ENCODE data around the gene MRPL51.

The MRPL51 gene

DNA sequence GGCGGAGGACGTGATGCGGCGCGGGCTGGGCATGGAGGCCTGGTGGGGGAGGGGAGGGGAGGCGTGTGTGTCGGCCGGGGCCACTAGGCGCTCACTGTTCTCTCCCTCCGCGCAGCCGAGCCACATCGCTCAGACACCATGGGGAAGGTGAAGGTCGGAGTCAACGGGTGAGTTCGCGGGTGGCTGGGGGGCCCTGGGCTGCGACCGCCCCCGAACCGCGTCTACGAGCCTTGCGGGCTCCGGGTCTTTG, 41.6 kb upstream of the MRPL51 start:
- H3K4me3 ChIP-seq (ENCODE audit: low read length): peak overlapping the region; percentile 94
- DNase-seq (ENCODE audit: low read depth): no peak
- TF ChIP-seq CTCF (conservative IDR thresholded peaks at IDR 0.05; ENCODE audit: low read length): no peak

GRCh38 chr12:6533923-6534694, 41.0 kb upstream of the MRPL51 start, which contains the start of gene GAPDH:
TSS of gene GAPDH (plus strand) at chr12:6534517. CDS start at chr12:6534833, 316 bp downstream.
- peak; percentile 98 for DNase-seq (ENCODE audit: low read depth)
- no peak for TF ChIP-seq CTCF (conservative IDR thresholded peaks at IDR 0.05; ENCODE audit: low read length)
- peak within 1 kb of the TSS; percentile 94 for H3K4me3 ChIP-seq (ENCODE audit: low read length)

GRCh38 chr12:6533653-6533922, 40.5 kb upstream of the MRPL51 start:
- no peak for TF ChIP-seq CTCF (conservative IDR thresholded peaks at IDR 0.05; ENCODE audit: low read length)
- no peak for DNase-seq (ENCODE audit: low read depth)
- peak overlapping the region; percentile 94 for H3K4me3 ChIP-seq (ENCODE audit: low read length)

DNA sequence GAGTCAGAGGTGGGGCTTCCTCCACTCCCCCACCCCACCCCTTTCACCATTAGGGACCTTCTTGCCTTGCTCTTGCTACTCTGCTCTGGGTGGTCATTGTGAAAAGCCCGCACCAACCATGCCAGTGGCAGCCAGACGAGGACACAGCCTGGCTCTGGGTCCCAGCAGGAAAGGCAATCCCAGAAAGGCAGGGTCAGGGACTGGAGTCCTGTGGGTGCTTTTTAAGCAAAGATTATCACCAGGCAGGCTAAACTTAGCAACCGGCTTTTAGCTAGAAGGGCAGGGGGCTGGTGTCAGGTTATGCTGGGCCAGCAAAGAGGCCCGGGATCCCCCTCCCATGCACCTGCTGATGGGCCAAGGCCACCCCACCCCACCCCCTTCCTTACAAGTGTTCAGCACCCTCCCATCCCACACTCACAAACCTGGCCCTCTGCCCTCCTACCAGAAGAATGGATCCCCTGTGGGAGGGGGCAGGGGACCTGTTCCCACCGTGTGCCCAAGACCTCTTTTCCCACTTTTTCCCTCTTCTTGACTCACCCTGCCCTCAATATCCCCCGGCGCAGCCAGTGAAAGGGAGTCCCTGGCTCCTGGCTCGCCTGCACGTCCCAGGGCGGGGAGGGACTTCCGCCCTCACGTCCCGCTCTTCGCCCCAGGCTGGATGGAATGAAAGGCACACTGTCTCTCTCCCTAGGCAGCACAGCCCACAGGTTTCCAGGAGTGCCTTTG, 40.0 kb upstream of the MRPL51 start:
- peak; percentile 75 for DNase-seq (ENCODE audit: low read depth)
- peak overlapping the region; percentile 94 for H3K4me3 ChIP-seq (ENCODE audit: low read length)
- no peak for TF ChIP-seq CTCF (conservative IDR thresholded peaks at IDR 0.05; ENCODE audit: low read length)

DNA sequence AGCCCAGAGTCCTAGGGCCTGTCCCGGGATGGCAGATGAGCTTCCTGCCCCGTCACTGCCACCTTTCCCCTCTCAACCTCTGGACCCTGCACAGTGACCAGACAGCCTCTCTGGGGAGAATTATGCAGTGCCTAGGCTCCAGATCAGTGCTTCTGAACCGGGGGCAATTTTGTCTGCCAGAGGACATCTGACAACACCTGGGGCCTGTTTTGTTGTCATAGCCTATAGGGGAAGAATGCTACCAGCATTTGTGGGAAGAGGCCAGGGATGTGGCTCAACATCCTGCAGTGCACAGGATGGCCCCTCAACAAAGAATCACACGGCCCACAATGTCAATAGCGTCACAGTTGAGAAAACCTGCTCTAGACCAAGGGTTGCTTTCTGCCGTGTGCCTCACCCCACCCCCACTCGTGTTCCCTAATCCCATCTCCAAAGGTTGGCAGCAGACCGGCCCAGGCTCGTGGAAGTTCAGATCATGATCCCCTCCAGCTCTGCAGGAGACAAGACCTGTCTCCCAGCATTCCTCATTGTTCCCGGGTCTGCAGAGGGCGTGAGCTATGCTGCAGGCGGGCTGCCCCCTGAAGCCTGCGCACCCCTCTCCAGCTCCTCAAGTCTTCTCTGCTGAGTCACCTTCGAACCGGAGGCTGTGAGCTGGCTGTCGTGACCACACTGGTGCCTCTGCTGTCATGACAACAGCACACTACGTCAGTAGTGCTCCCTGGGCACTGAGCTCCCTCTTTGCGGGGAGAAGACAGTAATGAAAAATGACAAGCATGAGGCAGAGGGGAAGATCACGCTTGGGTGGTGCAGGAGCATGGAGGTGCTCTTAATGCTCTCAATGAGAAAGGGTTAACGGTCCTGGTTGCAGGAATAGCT, 39.2 kb upstream of the MRPL51 start:
- no peak for TF ChIP-seq CTCF (conservative IDR thresholded peaks at IDR 0.05; ENCODE audit: low read length)
- peak; percentile 98 for DNase-seq (ENCODE audit: low read depth)
- peak overlapping the region; percentile 94 for H3K4me3 ChIP-seq (ENCODE audit: low read length)

- no peak overlapping the region for H3K4me3 ChIP-seq (ENCODE audit: low read length)
- DNase-seq (ENCODE audit: low read depth): no peak
- no peak for TF ChIP-seq CTCF (conservative IDR thresholded peaks at IDR 0.05; ENCODE audit: low read length)
These were observed 37.7 kb upstream of the MRPL51 start for GRCh38 chr12:6530576-6531260.
